Ishikawa (cell line): Measurements from ENCODE around the gene FAM234A.

Experiments
- CEBPB ChIP-seq: IDR thresholded peaks from 2 replicates; pipeline ENCODE4 v1.6.1; 2012
- EP300 ChIP-seq: IDR thresholded peaks from 2 replicates; pipeline ENCODE4 v1.6.1; 2012; ENCODE audit warnings: borderline replicate concordance
- FOXM1 ChIP-seq: IDR thresholded peaks from 2 replicates; pipeline ENCODE4 v1.6.1; 2012; ENCODE audit warnings: low read depth, borderline replicate concordance
- NFIC ChIP-seq: IDR thresholded peaks from 2 replicates; pipeline ENCODE4 v1.6.1; 2012
- RAD21 ChIP-seq: IDR thresholded peaks from 2 replicates; pipeline ENCODE4 v1.6.1; 2012; ENCODE audit warnings: low read depth
- TAF1 ChIP-seq: IDR thresholded peaks from 2 replicates; pipeline ENCODE4 v1.6.1; 2012; ENCODE audit warnings: low read depth, mild to moderate bottlenecking
- TCF12 ChIP-seq: IDR thresholded peaks from 2 replicates; pipeline ENCODE4 v1.6.1; 2012; ENCODE audit warnings: low read depth
- YY1 ChIP-seq: IDR thresholded peaks from 2 replicates; pipeline ENCODE4 v1.6.1; 2012; ENCODE audit warnings: low read depth
- TF ChIP-seq, protein P1 (sequence below): IDR thresholded peaks from 2 replicates; pipeline ENCODE4 v1.6.1; 2012; ENCODE audit warnings: low read depth, mild to moderate bottlenecking
- TF ChIP-seq, protein P2 (sequence below): IDR thresholded peaks from 2 replicates; pipeline ENCODE4 v1.6.1; 2012
- TF ChIP-seq, protein P3 (sequence below): IDR thresholded peaks from 2 replicates; pipeline ENCODE4 v1.6.1; 2012

DNA sequence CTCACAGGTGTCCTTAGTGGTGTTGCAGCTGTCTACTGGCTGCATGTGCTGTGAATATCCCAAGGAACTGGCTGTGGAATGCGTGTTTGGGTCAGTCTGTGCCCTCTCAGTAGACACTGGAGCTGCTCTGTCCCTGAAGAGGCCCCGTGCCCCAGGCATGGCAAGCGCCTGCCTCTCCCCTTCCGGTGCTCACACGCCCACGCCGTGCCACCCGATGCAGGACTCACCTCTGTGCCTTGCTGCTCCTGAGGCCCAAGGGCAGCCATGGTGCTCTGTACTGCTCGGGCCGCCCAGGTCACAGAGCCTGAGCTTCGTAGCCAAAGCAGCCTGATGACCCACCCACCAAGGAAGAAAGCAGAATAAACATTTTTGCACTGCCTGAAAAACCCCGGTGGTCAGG is 31.1 kb downstream of the FAM234A start:
- TF ChIP-seq TCF12 (no peak), YY1 (no peak), CEBPB (no peak), RAD21 (no peak), FOXM1 (no peak), EP300 (no peak), NFIC (no peak), TAF1 (no peak)
- TF ChIP-seq, protein P1, sequence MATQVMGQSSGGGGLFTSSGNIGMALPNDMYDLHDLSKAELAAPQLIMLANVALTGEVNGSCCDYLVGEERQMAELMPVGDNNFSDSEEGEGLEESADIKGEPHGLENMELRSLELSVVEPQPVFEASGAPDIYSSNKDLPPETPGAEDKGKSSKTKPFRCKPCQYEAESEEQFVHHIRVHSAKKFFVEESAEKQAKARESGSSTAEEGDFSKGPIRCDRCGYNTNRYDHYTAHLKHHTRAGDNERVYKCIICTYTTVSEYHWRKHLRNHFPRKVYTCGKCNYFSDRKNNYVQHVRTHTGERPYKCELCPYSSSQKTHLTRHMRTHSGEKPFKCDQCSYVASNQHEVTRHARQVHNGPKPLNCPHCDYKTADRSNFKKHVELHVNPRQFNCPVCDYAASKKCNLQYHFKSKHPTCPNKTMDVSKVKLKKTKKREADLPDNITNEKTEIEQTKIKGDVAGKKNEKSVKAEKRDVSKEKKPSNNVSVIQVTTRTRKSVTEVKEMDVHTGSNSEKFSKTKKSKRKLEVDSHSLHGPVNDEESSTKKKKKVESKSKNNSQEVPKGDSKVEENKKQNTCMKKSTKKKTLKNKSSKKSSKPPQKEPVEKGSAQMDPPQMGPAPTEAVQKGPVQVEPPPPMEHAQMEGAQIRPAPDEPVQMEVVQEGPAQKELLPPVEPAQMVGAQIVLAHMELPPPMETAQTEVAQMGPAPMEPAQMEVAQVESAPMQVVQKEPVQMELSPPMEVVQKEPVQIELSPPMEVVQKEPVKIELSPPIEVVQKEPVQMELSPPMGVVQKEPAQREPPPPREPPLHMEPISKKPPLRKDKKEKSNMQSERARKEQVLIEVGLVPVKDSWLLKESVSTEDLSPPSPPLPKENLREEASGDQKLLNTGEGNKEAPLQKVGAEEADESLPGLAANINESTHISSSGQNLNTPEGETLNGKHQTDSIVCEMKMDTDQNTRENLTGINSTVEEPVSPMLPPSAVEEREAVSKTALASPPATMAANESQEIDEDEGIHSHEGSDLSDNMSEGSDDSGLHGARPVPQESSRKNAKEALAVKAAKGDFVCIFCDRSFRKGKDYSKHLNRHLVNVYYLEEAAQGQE = no peak
- TF ChIP-seq, protein P2, sequence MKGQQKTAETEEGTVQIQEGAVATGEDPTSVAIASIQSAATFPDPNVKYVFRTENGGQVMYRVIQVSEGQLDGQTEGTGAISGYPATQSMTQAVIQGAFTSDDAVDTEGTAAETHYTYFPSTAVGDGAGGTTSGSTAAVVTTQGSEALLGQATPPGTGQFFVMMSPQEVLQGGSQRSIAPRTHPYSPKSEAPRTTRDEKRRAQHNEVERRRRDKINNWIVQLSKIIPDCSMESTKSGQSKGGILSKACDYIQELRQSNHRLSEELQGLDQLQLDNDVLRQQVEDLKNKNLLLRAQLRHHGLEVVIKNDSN = no peak
- TF ChIP-seq, protein P3, sequence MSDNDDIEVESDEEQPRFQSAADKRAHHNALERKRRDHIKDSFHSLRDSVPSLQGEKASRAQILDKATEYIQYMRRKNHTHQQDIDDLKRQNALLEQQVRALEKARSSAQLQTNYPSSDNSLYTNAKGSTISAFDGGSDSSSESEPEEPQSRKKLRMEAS = no peak
